HepG2 (cell line): ENCODE measurements around the gene C7orf57.

ENCODE experiments used
- POLR2AphosphoS5 ChIP-seq: IDR thresholded peaks from 2 replicates; pipeline ENCODE4 v1.6.1; 2012; ENCODE audit warnings: low read depth, low read length
- TBL1XR1 ChIP-seq: fragments of 150-350 bp; IDR thresholded peaks from 2 replicates; pipeline ENCODE4 v1.6.1; 2014; ENCODE audit warnings: borderline replicate concordance, low read length; ENCODE audit not compliant: partially characterized antibody

DNA sequence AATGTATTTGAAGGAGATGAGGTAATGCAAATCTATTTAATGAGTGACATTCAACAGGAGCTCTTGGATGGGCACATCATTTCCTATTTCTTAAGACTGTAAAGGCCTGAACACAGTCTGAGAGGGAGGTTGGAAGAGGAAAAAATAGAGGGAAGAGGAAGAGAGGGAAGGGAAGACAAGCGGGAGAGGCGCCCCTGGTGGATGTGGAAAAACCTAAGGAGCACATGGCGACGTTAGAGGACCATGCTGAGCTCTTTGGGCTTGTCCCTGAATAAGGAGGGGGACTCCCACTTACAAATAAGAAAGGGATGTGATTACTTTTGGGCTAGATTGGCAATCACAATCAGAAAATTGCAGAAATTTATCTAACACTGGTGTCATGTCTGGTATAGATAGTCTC is 26.1 kb upstream of the C7orf57 start:
- TF ChIP-seq POLR2AphosphoS5 = no peak
- no peak for TF ChIP-seq TBL1XR1
